PC-3 (cell line): ENCODE data around the gene NPAS1. TPM values are rescaled to one million over a fixed set of nuclear protein-coding genes. Genes with fewer than 3 reads are reported as not detected.

Experiments
- ATAC-seq: fragments of 200-7000 bp; cut with Tn5 transposase; 2 replicates; pipeline ENCODE4 v1.9.1; 2020; ENCODE audit warnings: mild to moderate bottlenecking, moderate library complexity
- Bru-seq: library from RNA; stranded (reverse); fragments of 400-500 nt; gene quantifications from one replicate; lab custom pipeline; 2021; lab: Mats Ljungman, UMichigan
- BruChase-seq, 2 experiments: library from RNA; stranded (reverse); fragments of 400-500 nt; gene quantifications; one replicate each; lab custom pipeline; 2021; lab: Mats Ljungman, UMichigan
- BruUV-seq: library from RNA; stranded (reverse); fragments of 400-500 nt; replicated peaks from 2 replicates; lab custom pipeline; 2021; lab: Mats Ljungman, UMichigan
- CTCF ChIA-PET: fragments of 300-600 bp; sonication (Branson Sonifier 250); formaldehyde crosslinking; loops from one replicate; lab custom pipeline; 2022; ENCODE audit warnings: antibody characterized with exemption; lab: Charles Lee
- POLR2A ChIA-PET: fragments of 300-600 bp; sonication (Branson Sonifier 250); formaldehyde crosslinking; loops from one replicate; lab custom pipeline; 2022; ENCODE audit warnings: antibody characterized with exemption; ENCODE audit not compliant: unreplicated experiment; lab: Charles Lee
- DNase-seq: peaks from one replicate; pipeline ENCODE4 v3.0.0-alpha.2; 2015
- H2AFZ ChIP-seq: fragments of 300-600 bp; sonication (generic); 2 replicates; pipeline ENCODE4 v1.6.0; 2016; ENCODE audit warnings: antibody characterized with exemption, low read length
- H3F3A ChIP-seq: fragments of 300-600 bp; sonication (generic); one replicate; pipeline ENCODE4 v1.6.0; 2017; ENCODE audit warnings: antibody characterized with exemption, low read length, control low read depth, mild to moderate bottlenecking; ENCODE audit not compliant: unreplicated experiment
- H3K27ac ChIP-seq: fragments of 300-600 bp; sonication (generic); 2 replicates; pipeline ENCODE4 v1.5.1; 2016; ENCODE audit warnings: mild to moderate bottlenecking, low read length
- H3K27me3 ChIP-seq: fragments of 300-600 bp; sonication (generic); 2 replicates; pipeline ENCODE4 v1.6.1; 2016; ENCODE audit warnings: low read length, mixed read lengths
- H3K36me3 ChIP-seq: fragments of 300-600 bp; sonication (generic); 2 replicates; pipeline ENCODE4 v1.6.1; 2016; ENCODE audit warnings: low read depth, mixed run types, low read length, mixed read lengths
- H3K4me1 ChIP-seq: fragments of 300-600 bp; sonication (generic); 2 replicates; pipeline ENCODE4 v1.5.1; 2016; ENCODE audit warnings: low read length; ENCODE audit not compliant: insufficient read depth
- H3K4me2 ChIP-seq: fragments of 300-600 bp; sonication (generic); 2 replicates; pipeline ENCODE4 v1.6.0; 2016; ENCODE audit warnings: low read length
- H3K4me3 ChIP-seq: fragments of 300-600 bp; sonication (generic); 2 replicates; pipeline ENCODE4 v1.5.1; 2016; ENCODE audit warnings: mild to moderate bottlenecking, low read length, mixed read lengths
- H3K79me2 ChIP-seq: fragments of 300-600 bp; sonication (generic); 2 replicates; pipeline ENCODE4 v1.6.1; 2017; ENCODE audit warnings: low read length, mixed read lengths
- H3K9ac ChIP-seq: fragments of 300-600 bp; sonication (generic); 2 replicates; pipeline ENCODE4 v1.6.0; 2016; ENCODE audit warnings: mild to moderate bottlenecking, low read length
- H3K9me2 ChIP-seq: fragments of 300-600 bp; sonication (generic); replicated peaks from 2 replicates; pipeline ENCODE4 v1.6.1; 2016; ENCODE audit warnings: mixed run types, low read length, mixed read lengths
- H3K9me3 ChIP-seq: fragments of 300-600 bp; sonication (generic); 2 replicates; pipeline ENCODE4 v1.6.1; 2016; ENCODE audit warnings: low read length, mixed read lengths
- H4K20me1 ChIP-seq: fragments of 300-600 bp; sonication (generic); 2 replicates; pipeline ENCODE4 v1.6.1; 2016; ENCODE audit warnings: low read length, mixed read lengths
- EZH2 ChIP-seq: fragments of 300-600 bp; sonication (generic); IDR thresholded peaks from one replicate; pipeline ENCODE4 v1.6.1; 2017; ENCODE audit warnings: antibody characterized with exemption, mild to moderate bottlenecking, low read length; ENCODE audit not compliant: unreplicated experiment
- EZH2phosphoT487 ChIP-seq: fragments of 300-600 bp; sonication (generic); IDR thresholded peaks from 2 replicates; pipeline ENCODE4 v1.6.1; 2018; ENCODE audit warnings: mild to moderate bottlenecking, antibody characterized with exemption, low read length, borderline replicate concordance
- intact Hi-C: fragments of 100-400 bp; cut with micrococcal nuclease; formaldehyde crosslinking; loops from 2 replicates; pipeline ENCODE4 v1.9.0; 2023
- long read RNA-seq: library from polyadenylated mRNA; unstranded; transcript quantifications from one replicate; pipeline ENCODE4 v2.0.0, GENCODE V29; 2021; ENCODE audit not compliant: unreplicated experiment
- total RNA-seq: library from RNA; depleted of rRNA; stranded (reverse); fragments of >200 nt; gene quantifications from 2 replicates; pipeline ENCODE4 v1.2.3, GENCODE V29; 2014; rRNA removed
- TF ChIP-seq, protein P1 (sequence below): fragments of 300-600 bp; sonication (generic); conservative IDR thresholded peaks from 2 replicates; pipeline ENCODE4 v1.5.1; 2017; ENCODE audit warnings: antibody characterized with exemption, low read depth, mild to moderate bottlenecking, low read length

Gene NPAS1
- total RNA-seq (1.1 and 1.6 TPM in 2 replicates), Bru-seq, nascent RNA (percentile 26 among the genes with signal in this experiment), BruChase-seq, experiment 1, labeled RNA remaining after a 6-hour chase (percentile 38 among the genes with signal in this experiment), BruChase-seq, experiment 2, labeled RNA remaining after a 2-hour chase (percentile 35 among the genes with signal in this experiment)
- long read RNA-seq, partial matches to known transcripts: 0 of 20 reads
- long read RNA-seq, other reads (novel, unspliced or antisense): 20 of 20 reads

DNA sequence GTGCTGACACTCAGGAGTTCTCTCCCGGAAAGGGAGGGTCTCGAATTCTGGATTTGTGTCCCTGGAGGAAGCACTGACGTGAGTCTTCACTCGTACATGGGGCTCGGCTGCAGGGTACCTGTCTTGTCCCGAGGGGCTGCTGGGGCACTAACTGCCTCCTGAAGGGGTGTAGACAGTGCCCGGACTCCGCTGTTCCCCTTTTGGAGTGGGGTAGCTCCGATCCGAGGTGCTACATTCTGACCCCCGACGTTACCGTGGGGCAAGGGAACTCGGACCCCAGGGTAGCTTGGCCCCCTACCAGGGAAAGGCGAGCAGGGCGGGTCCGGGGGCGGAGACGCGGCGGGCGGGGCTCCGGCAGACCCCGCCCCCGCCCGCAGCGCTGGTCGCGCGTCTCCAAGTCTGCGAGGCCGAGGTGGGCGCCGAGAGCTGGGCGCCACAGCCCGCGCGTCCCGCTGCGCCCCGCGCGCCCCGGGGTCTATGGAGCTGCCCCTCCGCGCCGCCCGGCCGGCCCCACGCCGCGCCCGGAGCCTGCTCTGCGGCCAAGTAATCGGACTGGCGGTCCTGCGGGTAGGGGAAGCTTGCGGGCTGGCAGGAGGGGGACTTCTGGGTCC, at the start of gene NPAS1:
TSS of gene NPAS1 (plus strand) at position 407 of the 611 bp plus-strand sequence. CDS start 1,211 bp downstream, outside the sequence.
- Histone ChIP-seq H3K27ac (no peak within 1 kb of the TSS), H3K36me3 (no peaks in the 10 kb centered on the region), H3K9me2 (no peaks in the 10 kb centered on the region), H3K27me3 (peaks cover 35% of the 10 kb centered on the region), H3K79me2 (no peaks in the 10 kb centered on the region), H3K4me1 (peaks cover 9% of the 10 kb centered on the region; the same call in 1 of the 2 replicates), H3K4me3 (peak within 1 kb of the TSS; percentile 27; the same call in 1 of the 2 replicates), H4K20me1 (no peaks in the 10 kb centered on the region), H3K4me2 (peak within 1 kb of the TSS; percentile 76), H3F3A (no peaks in the 10 kb centered on the region), H2AFZ (no peak within 1 kb of the TSS), H3K9ac (no peak within 1 kb of the TSS), H3K9me3 (no peaks in the 10 kb centered on the region)
- intact Hi-C loops: no loop called here
- BruUV-seq: no TSS peak
- no peak for ATAC-seq
- no peak for DNase-seq
- CTCF ChIA-PET: no interaction called here
- TF ChIP-seq EZH2: no peak
- TF ChIP-seq, protein P1, sequence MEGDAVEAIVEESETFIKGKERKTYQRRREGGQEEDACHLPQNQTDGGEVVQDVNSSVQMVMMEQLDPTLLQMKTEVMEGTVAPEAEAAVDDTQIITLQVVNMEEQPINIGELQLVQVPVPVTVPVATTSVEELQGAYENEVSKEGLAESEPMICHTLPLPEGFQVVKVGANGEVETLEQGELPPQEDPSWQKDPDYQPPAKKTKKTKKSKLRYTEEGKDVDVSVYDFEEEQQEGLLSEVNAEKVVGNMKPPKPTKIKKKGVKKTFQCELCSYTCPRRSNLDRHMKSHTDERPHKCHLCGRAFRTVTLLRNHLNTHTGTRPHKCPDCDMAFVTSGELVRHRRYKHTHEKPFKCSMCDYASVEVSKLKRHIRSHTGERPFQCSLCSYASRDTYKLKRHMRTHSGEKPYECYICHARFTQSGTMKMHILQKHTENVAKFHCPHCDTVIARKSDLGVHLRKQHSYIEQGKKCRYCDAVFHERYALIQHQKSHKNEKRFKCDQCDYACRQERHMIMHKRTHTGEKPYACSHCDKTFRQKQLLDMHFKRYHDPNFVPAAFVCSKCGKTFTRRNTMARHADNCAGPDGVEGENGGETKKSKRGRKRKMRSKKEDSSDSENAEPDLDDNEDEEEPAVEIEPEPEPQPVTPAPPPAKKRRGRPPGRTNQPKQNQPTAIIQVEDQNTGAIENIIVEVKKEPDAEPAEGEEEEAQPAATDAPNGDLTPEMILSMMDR: no peak
- no peak for TF ChIP-seq EZH2phosphoT487
- POLR2A ChIA-PET: no interaction called here

- H2AFZ ChIP-seq: no peak overlapping the region
- ATAC-seq (peak; percentile 50), DNase-seq (peak; percentile 72)
- CTCF ChIA-PET: no interaction called here
- H3F3A ChIP-seq: no peaks in the 10 kb centered on the region
- H3K9me3 ChIP-seq: no peaks in the 10 kb centered on the region
- H3K36me3 ChIP-seq: no peaks in the 10 kb centered on the region; the same call in 1 of the 2 replicates
- no peaks in the 10 kb centered on the region for H3K27me3 ChIP-seq
- no peaks in the 10 kb centered on the region for H3K9me2 ChIP-seq
- H3K4me1 ChIP-seq: peaks cover 19% of the 10 kb centered on the region
- H3K27ac ChIP-seq: peak overlapping the region; percentile 78
- H4K20me1 ChIP-seq: no peaks in the 10 kb centered on the region
- POLR2A ChIA-PET: no interaction called here
- intact Hi-C loops: no loop called here
- BruUV-seq: no TSS peak
- H3K79me2 ChIP-seq: no peaks in the 10 kb centered on the region
- no peak overlapping the region for H3K4me3 ChIP-seq
- no peak overlapping the region for H3K9ac ChIP-seq
- no peak overlapping the region for H3K4me2 ChIP-seq
- TF ChIP-seq, protein P1: no peak
- TF ChIP-seq EZH2phosphoT487: no peak
- no peak for TF ChIP-seq EZH2
Measured at GRCh38 chr19:46970815-46971214, 48.8 kb upstream of the NPAS1 start.
